GM12872 (cell line): ENCODE results near the gene COL4A5.

Experiments used
- CTCF ChIP-seq: IDR thresholded peaks from 3 replicates; pipeline ENCODE4 v1.5.1; 2011; ENCODE audit warnings: low read depth, mild to moderate bottlenecking, low read length, moderate library complexity; ENCODE audit not compliant: insufficient read depth

COL4A5 gene

GRCh38 chrX:108439961-108440696 is 491 bp downstream of the COL4A5 start:
- TF ChIP-seq CTCF, result no peak

- no peak for TF ChIP-seq CTCF
Measured at GRCh38 chrX:108442901-108443464, 3.3 kb downstream of the COL4A5 start.

GRCh38 chrX:108447303-108447702 is 7.7 kb downstream of the COL4A5 start:
- TF ChIP-seq CTCF, result no peak

- TF ChIP-seq CTCF, result no peak
Measured at GRCh38 chrX:108453841-108454240, 14.2 kb downstream of the COL4A5 start.

- no peak for TF ChIP-seq CTCF
Measured at GRCh38 chrX:108456971-108457477, 17.4 kb downstream of the COL4A5 start.

GRCh38 chrX:108464604-108465003 is 25.0 kb downstream of the COL4A5 start:
- no peak for TF ChIP-seq CTCF

- no peak for TF ChIP-seq CTCF
Measured at GRCh38 chrX:108468486-108468885, 28.8 kb downstream of the COL4A5 start.
